SK-N-SH treated with all-trans-retinoic acid at 6 μM for 48 hours (cell line): Measurements from ENCODE around the gene CTBP2.
A peak's percentile ranks its signal among the peaks of the same experiment; 100 is the strongest.

Experiments
- ATAC-seq: fragments of 200-7000 bp; cut with Tn5 transposase; 3 replicates; pipeline ENCODE4 v1.9.1; 2020; ENCODE audit warnings: mild to moderate bottlenecking, moderate library complexity
- ARNTL ChIP-seq: fragments of 450-650 bp; formaldehyde crosslinking; IDR thresholded peaks from 2 replicates; pipeline ENCODE4 v1.5.0; 2020; ENCODE audit warnings: low read depth, mild to moderate bottlenecking, moderate library complexity, borderline replicate concordance
- BACH2 ChIP-seq: fragments of 250-450 bp; sonication (Bioruptor Pico); IDR thresholded peaks from 2 replicates; pipeline ENCODE4 v1.9.0; 2021; ENCODE audit warnings: mild to moderate bottlenecking, borderline replicate concordance
- CREB5 ChIP-seq: fragments of 250-450 bp; sonication (Bioruptor Pico); IDR thresholded peaks from 2 replicates; pipeline ENCODE4 v1.5.1; 2020; ENCODE audit warnings: low read depth, mild to moderate bottlenecking, moderate library complexity
- CSDC2 ChIP-seq: fragments of 250-450 bp; sonication (Bioruptor Pico); IDR thresholded peaks from 2 replicates; pipeline ENCODE4 v1.5.0; 2020; ENCODE audit warnings: mild to moderate bottlenecking, moderate library complexity
- CSRNP3 ChIP-seq: fragments of 250-450 bp; sonication (Bioruptor Pico); IDR thresholded peaks from 2 replicates; pipeline ENCODE4 v1.5.1; 2021; ENCODE audit warnings: mild to moderate bottlenecking, moderate library complexity
- ESRRG ChIP-seq: fragments of 250-450 bp; sonication (Bioruptor Pico); IDR thresholded peaks from 2 replicates; pipeline ENCODE4 v1.6.1; 2021; ENCODE audit warnings: mild to moderate bottlenecking
- GLIS3 ChIP-seq: fragments of 250-450 bp; sonication (Bioruptor Pico); IDR thresholded peaks from 2 replicates; pipeline ENCODE4 v1.5.0; 2020; ENCODE audit warnings: mild to moderate bottlenecking, moderate library complexity
- OSR1 ChIP-seq: fragments of 250-450 bp; sonication (Bioruptor Pico); IDR thresholded peaks from 2 replicates; pipeline ENCODE4 v1.8.0; 2022; ENCODE audit warnings: moderate library complexity, mild to moderate bottlenecking, inconsistent platforms
- PATZ1 ChIP-seq: fragments of 250-450 bp; sonication (Bioruptor Pico); IDR thresholded peaks from 2 replicates; pipeline ENCODE4 v1.8.0; 2020; ENCODE audit warnings: mild to moderate bottlenecking, moderate library complexity, borderline replicate concordance
- POU6F1 ChIP-seq: fragments of 250-450 bp; sonication (Bioruptor Pico); IDR thresholded peaks from 2 replicates; pipeline ENCODE4 v1.8.0; 2021; ENCODE audit warnings: low read depth, mild to moderate bottlenecking, moderate library complexity, borderline replicate concordance
- PPARA ChIP-seq: fragments of 250-450 bp; sonication (Bioruptor Pico); IDR thresholded peaks from 2 replicates; pipeline ENCODE4 v1.5.0; 2020; ENCODE audit warnings: mild to moderate bottlenecking, borderline replicate concordance
- RARB ChIP-seq: fragments of 250-450 bp; sonication (Bioruptor Pico); IDR thresholded peaks from 2 replicates; pipeline ENCODE4 v1.8.0; 2021; ENCODE audit warnings: mild to moderate bottlenecking, moderate library complexity
- SNAI2 ChIP-seq: fragments of 250-450 bp; sonication (Bioruptor Pico); IDR thresholded peaks from 2 replicates; pipeline ENCODE4 v1.5.0; 2020; ENCODE audit warnings: mild to moderate bottlenecking, moderate library complexity
- TCF4 ChIP-seq: fragments of 250-450 bp; sonication (Bioruptor Pico); IDR thresholded peaks from 2 replicates; pipeline ENCODE4 v1.8.0; 2021; ENCODE audit warnings: mild to moderate bottlenecking, moderate library complexity, borderline replicate concordance
- TOX ChIP-seq: fragments of 250-450 bp; sonication (Bioruptor Pico); IDR thresholded peaks from 2 replicates; pipeline ENCODE4 v1.8.0; 2021; ENCODE audit warnings: mild to moderate bottlenecking, moderate library complexity, borderline replicate concordance
- TSHZ2 ChIP-seq: fragments of 250-450 bp; sonication (Bioruptor Pico); IDR thresholded peaks from 2 replicates; pipeline ENCODE4 v1.5.0; 2020; ENCODE audit warnings: mild to moderate bottlenecking, moderate library complexity
- ZFP3 ChIP-seq: fragments of 250-450 bp; sonication (Bioruptor Pico); IDR thresholded peaks from 2 replicates; pipeline ENCODE4 v1.5.0; 2020; ENCODE audit warnings: mild to moderate bottlenecking, moderate library complexity
- ZFP30 ChIP-seq: fragments of 450-650 bp; formaldehyde crosslinking; IDR thresholded peaks from 2 replicates; pipeline ENCODE4 v1.5.0; 2022; ENCODE audit warnings: mild to moderate bottlenecking, moderate library complexity
- ZNF565 ChIP-seq: fragments of 450-650 bp; formaldehyde crosslinking; conservative IDR thresholded peaks from 2 replicates; pipeline ENCODE4 v1.5.0; 2020; ENCODE audit warnings: low read depth, mild to moderate bottlenecking, moderate library complexity
- ZNF70 ChIP-seq: fragments of 450-650 bp; formaldehyde crosslinking; IDR thresholded peaks from 2 replicates; pipeline ENCODE4 v1.5.0; 2020; ENCODE audit warnings: mild to moderate bottlenecking, moderate library complexity
- ZNF8 ChIP-seq: fragments of 450-650 bp; formaldehyde crosslinking; IDR thresholded peaks from 2 replicates; pipeline ENCODE4 v1.5.0; 2020; ENCODE audit warnings: mild to moderate bottlenecking, moderate library complexity

Gene CTBP2

GRCh38 chr10:125056161-125057132, 103.9 kb downstream of the CTBP2 start:
- ATAC-seq = no peak
- TF ChIP-seq ZNF70 (peak; percentile 34; the same call in 1 of the 2 replicates), CSDC2 (CRISPR knock-in tag) (no peak)

- no peak for TF ChIP-seq BACH2
- ATAC-seq = no peak
Measured at GRCh38 chr10:125055446-125055845, 104.9 kb downstream of the CTBP2 start.

- TF ChIP-seq POU6F1 (CRISPR knock-in tag) (no peak), TSHZ2 (no peak), ZFP3 (CRISPR knock-in tag) (no peak), BACH2 (no peak), ARNTL (CRISPR knock-in tag) (no peak), TCF4 (CRISPR knock-in tag) (no peak), CSDC2 (CRISPR knock-in tag) (no peak), CSRNP3 (no peak), RARB (no peak), ZNF565 (no peak), TOX (no peak), ZNF8 (CRISPR knock-in tag) (no peak), ESRRG (no peak), OSR1 (CRISPR knock-in tag) (no peak), ZNF70 (no peak), PPARA (CRISPR knock-in tag) (no peak), GLIS3 (CRISPR knock-in tag) (no peak), CREB5 (CRISPR knock-in tag) (no peak), SNAI2 (CRISPR knock-in tag) (no peak)
- ATAC-seq = no peak
Measured at GRCh38 chr10:125054669-125055268, 105.6 kb downstream of the CTBP2 start.

GRCh38 chr10:125054216-125054615, 106.1 kb downstream of the CTBP2 start:
- ATAC-seq = no peak
- TF ChIP-seq RARB (no peak), CSDC2 (CRISPR knock-in tag) (no peak), ZNF70 (no peak), ZFP30 (CRISPR knock-in tag) (no peak), SNAI2 (CRISPR knock-in tag) (no peak), TCF4 (CRISPR knock-in tag) (no peak), ZNF565 (no peak), TOX (no peak), ESRRG (no peak), ZFP3 (CRISPR knock-in tag) (no peak), ZNF8 (CRISPR knock-in tag) (no peak), GLIS3 (CRISPR knock-in tag) (no peak), CSRNP3 (no peak), PPARA (CRISPR knock-in tag) (no peak), PATZ1 (CRISPR knock-in tag) (no peak)
